Epithelial cell of prostate (primary cell): ENCODE data around the gene SEMA3C.
A peak's percentile ranks its signal among the peaks of the same experiment; 100 is the strongest.

Experiments
- DNase-seq: peaks from one replicate; pipeline ENCODE4 v3.0.0-alpha.2; 2011; ENCODE audit warnings: low read depth, low spot score
- H3K27ac ChIP-seq: fragments of 450-650 bp; 2 replicates; pipeline ENCODE4 v1.5.1; 2017; ENCODE audit warnings: mild to moderate bottlenecking

The SEMA3C gene

DNA sequence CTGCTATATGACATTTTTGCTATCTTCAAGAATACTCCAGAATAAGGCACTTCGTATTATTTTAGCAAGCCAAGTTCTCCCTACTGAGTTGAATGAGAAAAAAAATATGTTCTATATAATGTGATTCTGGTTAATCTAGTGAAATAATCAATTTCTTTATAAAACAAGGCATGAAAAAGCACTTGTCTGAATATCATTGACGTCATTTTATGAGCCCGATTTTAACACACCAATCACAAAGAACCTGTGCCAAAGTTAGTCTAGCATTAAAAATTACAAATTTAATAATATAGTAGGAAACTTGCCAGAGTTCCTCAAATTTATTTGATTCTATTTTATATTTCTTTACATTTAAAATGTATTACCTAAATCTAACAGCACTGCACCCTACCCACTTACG, 155.1 kb downstream of the SEMA3C start:
- H3K27ac ChIP-seq = no peak overlapping the region
- DNase-seq = no peak

DNA sequence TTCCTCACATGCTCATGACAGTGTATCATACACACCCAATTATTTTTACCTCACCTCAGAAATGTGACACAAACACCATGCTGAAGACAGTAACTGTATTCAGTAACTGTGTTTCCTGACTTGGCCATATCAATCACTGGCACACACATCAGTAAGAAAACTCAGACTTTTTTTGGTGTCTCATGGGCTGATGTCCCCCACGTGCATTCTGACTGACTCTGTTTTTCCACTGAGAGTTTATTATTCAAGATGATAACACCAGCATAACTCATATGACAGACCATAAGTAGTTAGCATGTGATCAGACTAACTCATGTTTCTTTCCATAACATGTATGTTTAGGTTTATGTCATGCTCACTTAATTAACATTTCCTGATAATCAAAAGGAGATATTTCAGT, 155.6 kb downstream of the SEMA3C start:
- no peak overlapping the region for H3K27ac ChIP-seq
- DNase-seq = no peak

DNA sequence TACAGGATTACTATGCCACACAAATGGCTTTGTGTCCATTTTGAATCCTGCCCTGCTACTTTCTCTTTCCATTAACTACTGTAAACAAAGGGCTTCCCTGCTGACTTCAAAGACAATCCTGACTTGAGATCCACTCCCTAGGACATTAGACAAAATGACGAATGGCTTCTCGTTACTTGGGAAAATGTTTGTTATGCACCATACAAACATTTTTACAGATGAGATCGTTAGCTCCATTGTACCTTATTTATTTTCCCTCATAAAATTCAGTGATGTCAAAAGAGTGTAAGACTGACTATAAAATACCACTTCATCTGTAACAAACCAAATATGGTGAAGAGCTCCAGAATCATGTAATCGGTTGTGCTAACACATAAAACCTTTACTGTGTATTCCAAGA, 158.6 kb downstream of the SEMA3C start:
- H3K27ac ChIP-seq = no peak overlapping the region
- no peak for DNase-seq

DNA sequence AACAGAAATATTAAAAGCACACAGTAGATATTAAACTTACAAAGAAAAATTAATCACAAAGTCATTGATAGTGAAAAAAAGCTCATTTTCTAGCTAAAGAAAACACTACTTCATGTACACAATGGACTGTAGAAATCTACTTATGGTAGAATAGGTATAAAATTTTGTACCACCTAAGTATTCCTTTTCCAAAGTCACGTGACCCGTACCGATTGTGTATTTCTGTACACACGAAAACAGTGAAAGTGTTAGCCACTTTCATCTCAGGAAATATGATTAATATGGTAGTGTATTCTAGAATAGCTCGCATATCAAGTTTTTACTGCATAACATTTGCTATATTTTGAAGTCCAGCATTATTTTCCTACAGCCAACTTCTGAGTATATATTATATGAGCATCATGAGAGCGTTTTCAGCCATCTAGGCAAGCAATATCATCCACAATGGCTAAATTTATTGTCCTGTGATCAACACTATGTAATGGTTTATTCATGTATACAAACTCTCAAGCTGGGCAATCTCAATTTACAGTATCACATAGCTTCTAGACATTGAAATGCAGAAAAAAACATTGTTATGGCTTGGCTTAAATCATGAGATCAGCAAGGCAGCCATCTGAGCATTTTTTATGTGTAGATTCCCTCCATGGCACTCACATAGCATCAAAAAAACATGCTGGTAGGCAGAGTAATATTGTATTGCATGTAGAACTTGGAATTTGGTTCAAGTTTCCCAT, 165.7 kb downstream of the SEMA3C start:
- no peak for DNase-seq

DNA sequence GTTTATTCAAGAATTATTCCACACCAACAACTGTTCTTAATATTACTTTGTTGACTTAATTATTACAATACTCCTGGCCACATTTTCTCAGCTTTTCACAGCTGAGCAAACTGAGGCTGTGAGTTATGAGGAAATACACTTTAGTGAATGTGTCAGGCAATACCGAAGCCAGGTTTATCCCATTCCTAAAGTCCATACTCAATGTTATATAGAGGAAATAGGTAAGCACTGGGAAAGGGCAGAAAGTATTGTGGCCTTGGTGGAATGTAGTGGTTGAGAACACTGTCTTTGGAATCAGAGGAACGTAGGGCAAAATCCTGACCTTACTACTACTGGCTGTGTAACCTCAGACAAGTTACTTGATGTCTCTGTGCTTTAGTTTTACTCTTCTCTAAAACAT, 169.6 kb downstream of the SEMA3C start:
- no peak overlapping the region for H3K27ac ChIP-seq
- no peak for DNase-seq

More for the DNA sequence above, 165.7 kb downstream of the SEMA3C start:
- H3K27ac ChIP-seq = no peak overlapping the region

DNA sequence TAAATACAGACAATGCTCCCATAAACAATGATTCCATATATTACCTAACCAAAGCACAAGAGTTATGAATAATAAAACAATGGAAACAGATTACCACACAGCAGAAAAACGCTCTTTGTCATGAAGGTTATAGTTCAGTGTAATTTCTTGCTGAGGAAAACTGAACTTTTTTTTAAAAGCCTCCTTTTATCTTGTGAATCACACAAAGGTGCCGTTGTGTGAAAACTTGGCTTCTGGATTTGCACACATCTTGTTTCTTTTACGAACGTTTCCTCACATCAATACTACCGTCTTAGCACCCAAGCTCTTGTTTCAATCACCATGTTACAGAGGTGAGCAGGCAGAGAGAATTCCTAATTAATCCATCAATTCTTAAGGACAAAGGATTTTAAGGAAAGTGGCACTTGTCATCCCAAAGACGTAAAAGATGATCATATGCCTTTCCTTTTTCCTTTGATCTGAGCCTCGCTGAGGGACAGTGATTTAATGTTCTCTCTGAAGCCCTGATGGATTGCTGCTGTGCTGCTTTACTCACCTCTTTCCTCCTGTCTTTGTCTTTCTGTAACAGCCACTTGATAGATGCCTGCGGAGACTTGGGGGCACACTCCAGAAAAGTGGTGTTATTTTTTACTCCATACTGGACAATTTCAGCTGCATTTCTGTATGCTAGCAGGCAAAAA, 170.3 kb downstream of the SEMA3C start:
- H3K27ac ChIP-seq = no peak overlapping the region
- no peak for DNase-seq

DNA sequence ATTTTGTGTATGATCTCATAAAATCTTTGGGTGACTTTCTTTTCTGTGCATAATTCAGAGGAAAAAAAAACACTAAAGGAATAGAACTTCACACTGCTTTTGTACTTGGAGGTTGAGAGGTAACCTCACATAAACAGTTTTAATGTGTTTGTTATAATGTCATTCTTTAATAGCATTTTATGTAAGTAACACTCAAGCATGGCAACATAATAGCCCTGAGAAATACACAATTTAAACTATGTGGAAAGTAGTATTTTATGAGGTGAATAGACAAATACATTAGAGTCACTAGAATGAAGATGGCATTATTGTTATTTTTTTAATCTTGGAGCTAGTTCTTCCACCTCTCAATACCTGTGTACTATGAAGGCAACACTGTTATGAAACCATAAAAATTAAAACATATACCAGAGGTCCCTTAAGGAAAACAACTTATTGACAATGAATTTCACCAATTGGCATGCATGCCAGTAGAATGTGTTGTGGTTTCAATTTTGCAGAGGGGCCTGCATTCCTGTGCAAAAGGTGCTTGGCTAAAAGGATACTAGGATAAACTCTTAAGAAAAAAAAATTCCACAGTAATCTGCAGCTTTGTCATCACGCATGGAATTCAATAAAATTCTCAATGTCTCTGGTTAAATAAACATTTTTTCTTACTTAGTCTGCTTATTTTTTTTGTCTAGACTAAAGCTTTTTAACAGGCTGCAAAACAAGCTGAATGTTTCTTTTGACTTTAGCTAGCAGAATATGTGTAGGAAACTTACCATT, 177.9 kb downstream of the SEMA3C start:
- no peak for DNase-seq
- no peak overlapping the region for H3K27ac ChIP-seq

DNA sequence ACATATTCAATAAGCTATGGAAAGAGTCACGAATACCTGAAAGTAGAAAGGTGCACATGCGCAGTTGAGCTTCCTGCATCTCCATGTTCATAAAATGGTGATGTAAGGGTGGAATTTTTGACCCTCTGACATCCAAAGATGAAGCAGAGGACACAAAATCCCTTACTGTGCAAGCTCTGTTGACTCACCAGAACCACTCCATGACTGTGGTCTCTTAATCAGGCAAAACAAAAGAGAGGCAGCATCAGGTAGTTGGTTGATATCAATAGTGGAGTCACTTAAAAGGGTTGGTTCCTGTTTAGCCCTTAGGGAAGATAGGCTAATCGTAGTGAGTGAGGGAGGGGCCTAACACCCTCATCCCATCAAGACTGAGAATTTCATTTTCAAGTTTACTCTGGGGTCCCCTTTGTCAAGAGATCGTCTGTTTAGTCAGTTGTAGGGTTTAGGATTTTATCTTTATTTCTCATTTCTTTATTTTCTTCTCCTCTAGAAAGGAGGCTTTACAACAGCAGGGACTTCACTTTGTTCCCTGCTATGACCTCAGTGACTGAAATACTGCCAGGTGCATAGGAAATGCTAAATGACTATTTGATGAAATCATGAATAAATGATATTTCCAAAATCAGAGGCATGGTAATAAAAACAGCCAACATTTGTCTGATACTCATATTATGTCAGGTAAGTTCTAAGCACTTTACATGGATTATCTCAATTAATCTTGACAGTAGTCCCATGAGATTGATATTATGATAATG, 182.3 kb downstream of the SEMA3C start:
- H3K27ac ChIP-seq = no peak overlapping the region
- peak; percentile 18 for DNase-seq

DNA sequence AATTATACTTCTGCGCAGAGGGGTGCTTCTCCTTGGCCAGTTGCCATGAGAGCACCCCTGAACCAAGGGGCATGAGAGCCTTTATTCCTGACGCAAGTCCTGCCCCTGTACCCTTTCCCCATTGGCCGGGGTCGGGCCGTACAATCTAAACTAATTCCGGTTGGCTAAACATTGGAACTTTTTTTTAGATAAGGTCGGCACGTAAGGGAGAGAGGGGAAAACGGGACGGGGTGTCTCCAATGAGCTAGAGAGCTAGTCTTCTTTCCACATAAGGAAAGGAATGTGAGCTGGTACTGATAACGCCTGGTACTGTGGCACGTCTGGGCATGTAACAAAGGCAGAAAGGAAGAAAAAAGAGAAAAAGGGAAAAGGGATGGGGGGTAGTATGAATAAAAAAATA, 183.5 kb downstream of the SEMA3C start:
- DNase-seq = no peak

DNA sequence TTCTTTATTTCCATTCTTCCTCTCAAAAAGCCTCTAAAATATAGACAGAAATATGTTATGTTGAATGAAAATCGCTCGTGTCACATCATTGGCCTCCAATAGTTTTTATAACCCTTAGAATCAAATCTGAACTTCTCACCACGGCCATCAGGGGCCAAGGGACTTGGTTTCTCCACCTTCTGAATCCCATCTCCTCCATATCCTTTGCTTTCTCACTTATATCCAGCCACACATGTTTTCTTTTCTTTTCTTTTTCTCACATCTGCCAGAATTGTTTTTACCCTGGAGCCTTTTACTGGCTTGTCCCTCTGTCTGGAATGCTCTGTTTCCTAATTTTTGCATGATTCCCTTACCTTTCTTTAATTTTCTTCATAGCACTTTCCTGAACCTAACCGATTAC, 184.8 kb downstream of the SEMA3C start:
- no peak for DNase-seq
- H3K27ac ChIP-seq = no peak overlapping the region

More for the DNA sequence above, 183.5 kb downstream of the SEMA3C start:
- no peak overlapping the region for H3K27ac ChIP-seq

DNA sequence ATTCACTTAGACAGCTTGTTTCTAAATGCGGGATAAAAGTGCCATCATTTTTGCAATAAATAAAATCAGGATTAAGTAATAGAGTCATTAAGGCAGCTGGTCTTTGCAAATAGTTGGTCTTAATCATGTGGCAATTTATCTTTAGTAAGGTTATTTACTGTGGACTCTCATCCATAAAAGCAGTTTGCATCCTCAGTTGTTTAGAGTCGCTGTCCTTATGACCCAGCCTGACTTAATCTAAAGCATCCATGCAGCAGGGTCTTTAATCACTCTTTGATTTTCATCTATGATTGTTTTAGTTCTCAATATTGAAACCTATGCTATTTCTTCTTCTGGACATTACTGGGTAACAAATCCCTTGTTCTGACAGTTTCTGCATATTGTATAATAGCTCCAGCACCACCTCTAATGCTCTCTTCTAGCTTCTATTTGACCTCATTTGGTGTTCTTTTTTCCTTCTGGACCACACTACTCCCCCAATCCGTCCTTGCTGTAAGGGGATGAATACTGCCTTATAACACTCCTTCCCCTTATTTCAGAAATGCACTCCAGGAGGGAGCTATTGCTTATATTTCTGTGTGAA, 185.4 kb downstream of the SEMA3C start:
- no peak overlapping the region for H3K27ac ChIP-seq
- DNase-seq = no peak

DNA sequence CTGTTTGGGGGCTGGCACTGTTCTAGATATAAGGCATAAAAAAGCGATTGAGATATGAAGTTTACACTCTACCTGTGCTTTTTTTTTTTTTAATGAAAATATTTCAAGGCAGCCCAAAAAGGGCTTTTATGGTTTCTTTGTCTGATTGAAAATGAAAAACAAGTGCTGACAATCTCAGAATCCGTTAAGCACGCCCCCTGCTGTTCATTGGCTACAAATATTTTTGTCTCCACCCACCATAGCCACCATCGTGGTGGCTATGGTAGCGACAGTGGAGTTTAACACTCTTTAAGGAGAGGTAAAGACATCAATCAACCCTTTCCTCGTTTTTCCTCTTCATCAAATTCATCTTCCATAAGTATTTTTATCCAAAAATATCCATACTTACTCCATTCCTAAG, 186.2 kb downstream of the SEMA3C start:
- DNase-seq = no peak
- H3K27ac ChIP-seq = no peak overlapping the region

DNA sequence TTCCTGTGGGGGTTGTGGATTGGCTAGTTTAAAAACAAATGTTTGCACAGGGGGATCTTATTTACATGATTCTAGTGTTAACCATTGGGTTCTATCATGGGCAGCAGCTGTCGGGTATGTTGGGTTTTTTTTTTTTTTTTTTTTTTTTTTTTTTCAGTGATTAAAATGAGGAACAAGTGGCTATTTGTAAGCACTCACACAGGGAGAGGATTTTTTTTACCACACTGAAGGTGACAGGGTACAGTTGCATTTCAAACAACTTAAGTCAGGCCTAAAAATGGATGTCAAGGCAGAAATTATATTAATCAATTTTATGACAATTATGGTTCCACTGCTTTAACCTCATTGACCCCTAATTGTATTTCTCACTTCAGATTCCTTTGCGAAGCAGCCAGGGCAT, 187.6 kb downstream of the SEMA3C start:
- no peak for DNase-seq

DNA sequence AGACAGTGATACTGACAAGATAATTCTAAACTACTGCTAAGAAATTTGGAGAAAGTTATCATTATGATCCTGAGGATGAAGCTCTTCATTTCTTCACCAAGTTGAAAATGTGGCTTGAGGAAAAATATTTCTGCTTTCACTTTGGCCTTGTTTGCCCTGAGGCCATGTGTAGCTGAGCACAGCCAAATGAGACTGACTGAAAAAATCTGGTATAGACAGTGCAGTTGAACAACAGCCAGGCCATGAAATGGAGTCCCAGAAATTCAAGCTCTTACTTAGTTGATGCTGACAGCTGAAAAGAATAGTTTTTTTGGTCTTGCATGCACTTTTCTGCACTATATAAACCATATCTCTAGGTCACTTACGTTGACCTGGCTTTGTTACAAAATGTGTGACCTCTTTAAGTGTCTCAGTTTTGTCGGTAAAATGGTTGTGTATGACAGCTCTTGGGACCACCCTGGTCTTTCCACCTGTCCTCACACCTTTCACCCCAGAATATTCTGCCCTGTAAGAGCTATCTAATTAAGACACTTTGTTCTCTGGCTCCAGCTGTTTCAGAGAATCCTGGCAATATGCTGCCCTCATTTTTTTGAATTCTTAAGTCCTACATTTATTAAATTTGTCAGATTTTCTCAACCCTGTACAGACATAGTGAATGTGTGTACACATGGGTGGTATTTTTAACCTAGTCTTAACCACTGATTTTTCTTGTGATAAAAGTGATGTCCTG, 189.1 kb downstream of the SEMA3C start:
- H3K27ac ChIP-seq = no peak overlapping the region
- no peak for DNase-seq

More for the DNA sequence above, 187.6 kb downstream of the SEMA3C start:
- H3K27ac ChIP-seq = no peak overlapping the region

DNA sequence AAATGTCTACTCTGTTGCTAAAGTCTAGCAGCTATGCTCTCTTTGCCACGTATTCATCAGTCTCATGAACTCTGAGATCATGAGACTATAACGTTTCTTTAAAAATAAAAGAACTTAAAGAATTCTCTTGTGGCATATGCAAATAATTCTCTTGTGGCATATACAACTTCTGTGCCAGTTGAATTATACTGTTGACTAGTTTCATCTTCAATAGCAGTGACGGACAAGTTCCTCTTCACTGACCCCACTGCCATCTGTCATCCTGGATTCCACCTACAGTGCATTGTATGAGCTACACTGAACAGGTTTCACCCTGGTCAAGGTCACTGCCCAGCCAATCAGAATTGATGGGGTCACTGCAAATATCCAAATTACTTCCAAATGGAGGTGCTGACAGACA, 192.2 kb downstream of the SEMA3C start:
- H3K27ac ChIP-seq = no peak overlapping the region
- no peak for DNase-seq

DNA sequence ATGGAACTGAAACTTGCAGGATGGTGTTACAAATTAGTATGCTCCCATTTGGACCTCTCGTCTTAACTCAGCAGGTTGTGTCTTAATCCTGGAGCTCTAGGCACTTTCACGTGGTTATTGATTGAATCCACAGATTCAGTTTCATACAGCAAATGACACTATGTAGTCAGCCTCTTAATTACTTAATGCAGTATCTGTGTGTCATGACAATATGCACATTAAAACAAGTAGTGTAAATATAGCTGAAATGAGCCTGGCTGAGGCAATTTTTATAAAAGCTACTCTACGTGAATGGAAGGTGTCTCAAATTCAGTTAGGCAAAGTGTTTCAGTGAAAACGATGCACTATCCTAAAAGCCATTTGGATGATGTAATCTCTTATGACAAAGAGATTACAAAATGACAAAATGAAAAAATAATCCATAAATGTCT, 193.7 kb downstream of the SEMA3C start:
- DNase-seq = no peak
- H3K27ac ChIP-seq = no peak overlapping the region

DNA sequence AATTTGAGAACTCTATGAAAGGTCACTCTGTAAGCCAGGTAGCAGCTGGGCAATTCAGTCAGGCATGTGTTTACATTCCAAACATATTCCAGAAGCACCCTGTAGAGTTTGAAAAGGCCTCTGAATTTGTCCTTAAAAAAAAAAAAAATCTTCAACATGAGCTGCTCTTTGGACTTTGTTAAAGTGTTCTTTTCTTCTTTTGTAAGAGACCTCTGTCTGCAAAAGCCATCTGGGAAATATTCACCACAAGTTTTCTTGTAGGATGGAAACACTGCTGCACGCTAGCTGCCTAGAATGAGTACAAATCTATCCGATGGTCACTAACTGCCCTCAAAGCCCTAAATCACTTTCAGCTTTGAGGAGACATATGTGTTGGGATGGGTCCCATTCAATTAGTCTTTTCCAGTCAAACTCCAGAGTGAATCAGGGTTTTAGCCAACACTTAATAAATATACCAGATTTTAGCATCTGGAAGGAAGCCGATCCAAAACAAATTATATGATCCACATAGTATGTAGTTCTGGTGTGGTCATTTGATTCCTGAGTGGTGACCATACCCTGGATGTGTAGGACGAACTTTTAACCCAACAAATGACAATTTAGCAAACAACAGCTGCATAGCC, 194.5 kb downstream of the SEMA3C start:
- DNase-seq = no peak

DNA sequence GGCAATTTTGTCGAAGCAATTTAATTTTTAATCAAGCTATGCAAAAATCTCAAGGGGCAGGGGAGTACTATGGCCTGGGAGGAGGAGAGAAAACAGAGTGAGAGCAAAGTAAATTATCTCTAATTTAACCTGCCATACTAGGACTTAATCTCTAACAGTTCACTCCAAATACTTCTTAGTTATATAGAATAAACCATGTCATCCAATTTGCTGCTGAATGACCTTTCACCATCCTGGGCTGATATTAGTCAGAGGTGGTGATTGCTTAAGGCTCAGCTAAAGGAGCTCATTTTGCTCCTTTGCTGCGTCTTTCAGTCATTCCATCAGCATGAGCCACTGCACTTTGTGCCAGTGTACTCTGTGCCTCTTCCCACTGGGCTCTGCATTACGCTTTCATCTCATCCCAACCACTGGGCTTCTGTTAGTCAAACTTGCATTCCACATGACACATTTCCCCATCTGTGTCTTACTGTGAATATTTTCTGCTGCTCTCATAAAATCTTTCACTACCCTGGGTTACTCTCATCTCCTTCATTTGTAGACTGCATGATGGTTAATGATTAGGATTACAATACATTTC, 196.1 kb downstream of the SEMA3C start:
- DNase-seq = peak; percentile 92
- peak overlapping the region; percentile 72 for H3K27ac ChIP-seq

More for the DNA sequence above, 194.5 kb downstream of the SEMA3C start:
- no peak overlapping the region for H3K27ac ChIP-seq
